Posterior cingulate gyrus (tissue), 11 donors: ENCODE measurements around the gene KL.

ENCODE experiments used
- DNase-seq, 10 donors: peaks; one replicate each; pipeline versions ENCODE4 v3.0.0 to v3.0.0-alpha.2; 2020 to 2021; ENCODE audit warnings: mixed read lengths in 3 of 10
- intact Hi-C: fragments of 100-400 bp; cut with DNase I; formaldehyde crosslinking; loops from one replicate; pipeline ENCODE4 v1.15.1; 2023

Gene KL

DNA sequence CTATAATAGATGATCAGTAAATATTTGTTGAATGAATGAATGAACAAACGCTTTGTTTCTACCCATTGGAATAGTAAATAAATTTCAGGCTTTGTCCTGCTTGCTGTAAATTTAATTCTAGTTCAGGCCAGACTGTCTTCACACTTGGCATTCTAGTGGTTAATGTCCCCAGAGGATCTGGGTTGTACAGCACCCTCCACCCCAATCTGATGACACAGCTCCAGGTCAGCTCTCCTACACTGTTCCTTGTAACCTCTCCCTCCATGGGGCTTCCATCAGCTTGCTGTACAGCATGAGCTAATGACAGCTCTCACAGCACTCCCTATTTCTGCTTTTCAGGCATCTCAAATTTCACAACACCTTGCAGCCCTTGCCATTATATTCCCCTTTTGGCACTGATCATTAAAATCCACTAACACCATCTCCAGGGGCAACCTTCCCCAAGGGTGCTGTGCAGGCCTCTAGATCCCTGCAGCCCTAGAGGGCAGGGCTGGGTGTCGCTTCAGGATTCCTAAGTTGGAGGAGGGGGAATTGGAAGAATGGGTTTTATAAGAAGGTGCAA, 12.7 kb upstream of the KL start:
- intact Hi-C loops = no loop called here
- no peak for DNase-seq

DNA sequence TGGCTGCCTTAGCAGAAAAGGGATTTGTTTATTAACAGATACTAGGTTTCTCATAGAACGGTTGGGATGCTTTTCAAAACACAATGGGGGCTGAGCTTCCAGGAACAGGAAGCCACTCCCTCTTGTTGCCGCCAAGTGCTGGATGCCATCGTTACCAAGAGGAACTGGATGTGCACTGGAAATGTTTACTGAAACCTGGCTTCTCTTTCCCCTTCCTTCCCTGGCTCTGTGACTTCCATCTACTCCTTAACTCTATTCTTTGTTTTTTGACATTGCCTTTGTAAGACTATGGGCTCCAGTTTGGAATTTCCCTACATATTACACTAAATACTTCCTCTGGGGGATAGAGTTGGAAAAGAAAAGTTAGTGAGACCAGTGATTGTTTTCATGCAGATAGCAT, 11.7 kb upstream of the KL start:
- no peak for DNase-seq
- intact Hi-C loops = no loop called here

DNA sequence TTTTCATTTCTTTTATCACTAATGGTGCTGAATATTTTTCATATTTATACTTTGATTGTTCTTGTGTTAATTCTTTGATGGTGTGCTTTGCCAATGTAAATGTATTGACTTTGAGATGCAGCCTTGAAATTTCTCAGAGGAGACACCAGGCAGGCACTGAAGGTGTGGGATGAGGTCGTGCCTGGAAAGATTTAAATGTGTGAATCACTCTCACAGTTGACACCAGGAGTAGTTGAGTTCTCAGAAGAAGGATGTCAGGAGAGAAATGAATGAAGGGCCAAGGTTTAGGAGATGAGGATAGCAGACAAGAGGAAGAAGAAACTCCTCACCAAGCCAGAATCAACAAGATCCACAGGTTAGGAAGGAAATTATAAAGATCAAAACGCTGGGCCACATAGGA, 10.1 kb upstream of the KL start:
- intact Hi-C loops = no loop called here
- DNase-seq = no peak

DNA sequence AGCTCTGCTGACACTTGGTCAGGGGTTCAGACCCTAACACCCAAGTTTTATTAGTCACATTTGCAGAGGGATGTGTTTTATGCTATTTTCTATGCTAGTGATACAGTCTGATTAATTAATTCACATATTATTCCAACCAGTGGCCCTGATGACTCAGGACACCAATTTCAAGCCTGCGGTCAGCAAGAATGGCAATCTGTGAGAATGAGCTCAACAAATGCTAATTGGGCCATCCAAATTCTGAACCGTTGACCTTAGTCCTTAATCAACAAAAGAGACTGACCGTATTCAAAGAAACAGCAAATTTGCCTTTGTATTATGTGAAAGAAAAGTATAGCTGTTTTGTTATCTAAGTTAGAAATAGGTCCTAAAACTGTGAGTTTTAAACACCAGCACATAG, 9.6 kb upstream of the KL start:
- DNase-seq = no peak
- intact Hi-C loops = no loop called here

DNA sequence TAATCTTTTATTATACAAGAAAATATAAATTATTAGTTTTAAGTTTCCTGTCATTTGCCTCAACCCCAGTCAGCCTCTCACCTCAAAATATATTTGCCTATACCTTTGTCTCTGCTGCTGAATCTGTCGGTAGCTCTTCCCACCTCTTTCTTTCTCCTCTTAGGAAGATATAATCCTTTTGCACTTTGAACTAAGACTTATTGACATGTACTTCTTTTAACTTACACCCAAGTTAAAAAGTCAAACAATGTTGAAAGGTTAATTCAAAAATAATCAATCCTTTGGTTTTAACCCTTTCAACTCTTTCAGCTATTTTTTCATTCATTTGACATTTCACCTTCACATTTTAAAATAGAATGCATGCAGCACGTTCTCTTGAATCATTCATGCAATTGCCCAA, 9.0 kb upstream of the KL start:
- DNase-seq = no peak
- intact Hi-C loops = no loop called here

DNA sequence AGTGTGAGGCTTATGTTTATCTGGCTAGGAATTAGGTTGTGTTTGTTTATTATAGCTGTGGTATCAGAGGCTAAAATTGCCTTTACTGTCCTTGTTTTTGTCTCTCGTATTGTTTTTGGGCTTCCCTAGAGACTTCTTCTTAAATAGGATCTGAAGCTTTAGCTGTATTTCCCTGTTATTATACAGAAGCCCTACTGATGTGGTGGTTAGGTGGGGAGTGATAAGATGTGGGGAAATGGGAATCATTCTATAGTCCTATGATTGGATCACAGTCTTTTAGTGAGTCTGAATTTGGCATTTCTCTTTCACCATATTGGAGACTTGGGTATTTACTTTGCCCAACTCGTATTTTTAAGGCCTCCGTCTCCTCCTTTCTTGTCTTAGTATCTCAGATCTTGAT, 8.3 kb upstream of the KL start:
- DNase-seq = no peak
- intact Hi-C loops = no loop called here

DNA sequence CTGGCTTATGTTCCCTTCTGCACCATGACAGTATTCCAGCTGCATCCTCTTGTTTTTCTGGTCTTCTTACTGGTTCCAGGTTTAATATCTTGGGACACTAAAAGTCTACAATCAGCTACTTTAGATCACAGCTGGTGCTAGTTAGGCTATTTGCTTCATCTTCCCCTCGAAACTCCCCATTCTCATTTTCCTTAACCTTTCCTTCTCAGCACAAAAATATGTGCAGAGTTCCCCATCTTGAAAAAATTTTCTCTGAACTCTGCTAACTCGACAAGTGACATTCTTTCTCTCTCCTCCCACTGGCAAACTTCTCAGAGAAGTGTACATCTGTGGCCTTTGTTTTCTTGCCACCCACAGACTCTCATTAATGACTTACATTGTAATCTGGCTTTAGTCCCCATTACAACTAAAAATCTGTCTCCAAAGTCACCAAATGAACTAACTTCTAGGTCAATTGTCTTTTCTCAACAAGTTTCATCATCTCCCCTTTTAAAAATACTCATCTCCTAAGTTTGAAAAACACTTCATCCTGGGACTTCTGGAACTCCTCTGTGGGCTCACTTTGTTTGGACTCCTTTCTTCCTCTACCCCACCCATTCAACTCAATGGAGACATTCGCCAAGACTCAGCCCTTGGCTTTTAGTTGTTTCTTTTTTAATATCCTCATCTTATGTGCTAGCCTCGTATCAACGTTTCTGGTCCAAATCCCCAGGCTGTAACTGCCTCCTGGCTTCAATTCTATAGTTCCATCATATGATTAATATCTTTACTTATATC, 7.1 kb upstream of the KL start:
- no peak for DNase-seq
- intact Hi-C loops = no loop called here

DNA sequence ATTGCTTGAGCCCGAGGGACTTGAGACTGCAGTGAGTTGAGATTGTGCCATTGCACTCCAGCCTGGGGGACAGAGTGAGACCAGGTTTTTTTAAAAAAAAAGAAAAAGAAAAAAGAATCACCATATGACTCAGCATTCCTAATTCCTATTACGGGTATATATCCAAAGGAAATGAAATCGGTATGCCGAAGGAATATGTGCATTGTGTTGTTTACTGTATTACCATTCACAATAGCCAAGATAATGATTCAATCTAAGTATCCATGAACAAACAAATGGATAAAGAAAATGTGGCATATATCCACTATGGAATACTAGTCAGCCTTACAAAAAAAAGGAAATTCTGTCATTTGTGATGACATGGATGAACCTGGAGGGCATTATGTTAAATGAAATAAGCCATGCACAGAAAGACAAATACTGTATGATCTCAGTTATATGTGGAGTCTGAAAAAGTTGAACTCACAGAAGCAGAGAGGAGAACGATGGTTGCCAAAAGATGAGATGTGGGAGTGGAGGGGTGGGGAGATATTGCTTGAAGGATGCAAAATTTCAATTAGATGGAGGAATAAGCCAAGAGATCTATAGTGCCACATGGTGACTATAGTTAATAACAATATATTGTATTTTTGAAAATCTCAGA, 4.3 kb upstream of the KL start:
- no peak for DNase-seq
- intact Hi-C loops = no loop called here

DNA sequence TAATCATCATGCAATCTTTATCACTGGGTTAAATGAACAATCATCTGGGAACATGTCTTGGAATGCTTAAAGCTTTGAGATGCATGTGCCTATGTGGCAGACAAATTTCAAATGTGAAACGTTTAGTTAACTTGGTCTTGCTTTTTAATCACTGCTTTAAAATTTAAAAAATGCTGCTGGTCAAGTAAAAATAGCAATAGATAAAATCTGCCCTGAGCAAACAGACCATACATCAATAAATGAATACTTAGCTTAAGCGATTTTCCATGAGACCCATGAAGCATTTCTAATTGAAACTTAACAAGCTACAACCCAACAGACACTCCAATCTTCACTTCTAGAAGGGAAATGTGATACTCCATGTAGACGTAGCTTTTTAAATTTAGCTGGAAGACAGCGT, 1.9 kb upstream of the KL start:
- no peak for DNase-seq
- intact Hi-C loops = no loop called here

DNA sequence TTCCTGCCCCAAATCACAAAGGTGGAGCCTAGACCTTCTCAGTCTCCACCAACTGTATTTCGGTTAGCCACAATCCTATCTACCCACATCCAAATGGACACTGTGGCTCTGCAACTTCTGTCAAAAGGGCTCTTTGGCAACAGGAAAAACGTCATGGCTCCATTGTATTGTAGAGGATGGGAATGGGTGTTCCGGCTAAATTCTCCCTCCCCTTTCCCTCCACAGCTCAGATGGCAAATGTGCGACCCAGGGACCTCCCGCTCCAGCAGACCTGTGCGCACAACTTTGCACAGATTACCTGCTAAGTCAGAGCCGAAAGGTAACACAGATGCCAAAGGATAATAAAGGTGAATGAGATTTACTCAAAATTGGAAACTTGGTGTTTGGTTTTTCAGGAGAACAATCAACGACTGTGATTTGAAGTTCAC, 968 bp upstream of the KL start:
- intact Hi-C loops = no loop called here
- DNase-seq = no peak

DNA sequence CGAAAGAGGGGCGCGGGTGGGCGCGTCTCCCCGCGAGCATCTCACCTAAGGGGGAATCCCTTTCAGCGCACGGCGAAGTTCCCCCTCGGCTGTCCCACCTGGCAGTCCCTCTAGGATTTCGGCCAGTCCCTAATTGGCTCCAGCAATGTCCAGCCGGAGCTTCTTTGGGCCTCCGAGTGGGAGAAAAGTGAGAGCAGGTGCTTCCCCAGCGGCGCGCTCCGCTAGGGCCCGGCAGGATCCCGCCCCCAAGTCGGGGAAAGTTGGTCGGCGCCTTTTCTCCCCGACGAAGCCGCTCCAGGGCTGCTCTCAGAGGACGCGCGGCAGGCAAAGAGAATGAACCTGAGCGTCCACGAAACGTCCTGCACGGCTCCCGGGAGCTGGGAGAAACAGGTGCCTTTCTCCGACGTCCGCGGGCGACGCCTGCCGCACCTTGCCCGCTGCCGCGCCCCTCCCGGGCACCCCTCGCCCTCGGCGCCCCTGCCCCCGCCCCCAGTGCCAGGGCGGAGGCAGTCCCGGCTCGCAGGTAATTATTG, 366 bp upstream of the KL start:
- intact Hi-C loops = no loop called here
- DNase-seq = peak in 2 of 10 donors; percentile 67 to 72

DNA sequence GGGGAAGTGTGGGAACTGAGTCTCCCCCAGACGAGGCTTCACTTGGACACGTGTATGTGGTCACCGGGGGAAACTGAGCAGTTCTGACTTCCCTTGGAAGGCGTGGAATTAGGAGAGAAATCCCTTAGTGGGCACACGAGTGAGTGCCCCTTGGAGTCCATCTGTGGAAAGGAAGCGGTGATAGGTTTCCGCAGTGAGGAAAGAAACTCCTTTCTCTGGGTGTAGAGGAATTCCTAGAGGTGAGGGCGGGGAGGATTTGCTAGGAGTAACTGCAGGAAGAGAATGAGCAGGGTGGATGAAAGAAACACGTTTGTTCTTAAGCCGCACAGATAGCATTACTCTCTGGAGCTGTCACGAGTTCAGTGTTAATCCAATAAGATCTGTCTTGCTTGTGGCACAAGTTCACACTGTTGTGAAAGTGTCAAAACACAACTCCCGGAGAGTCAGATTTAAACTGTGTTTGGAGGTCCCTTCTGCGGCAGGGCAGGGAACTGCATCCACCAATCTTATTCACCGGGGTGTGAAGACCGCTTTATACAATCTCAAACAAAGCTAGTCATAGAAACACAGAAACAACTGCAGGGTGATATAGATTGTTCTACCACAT, 1.2 kb downstream of the KL start:
- DNase-seq = peak in 1 of 10 donors; percentile 17
- intact Hi-C loops = no loop called here

DNA sequence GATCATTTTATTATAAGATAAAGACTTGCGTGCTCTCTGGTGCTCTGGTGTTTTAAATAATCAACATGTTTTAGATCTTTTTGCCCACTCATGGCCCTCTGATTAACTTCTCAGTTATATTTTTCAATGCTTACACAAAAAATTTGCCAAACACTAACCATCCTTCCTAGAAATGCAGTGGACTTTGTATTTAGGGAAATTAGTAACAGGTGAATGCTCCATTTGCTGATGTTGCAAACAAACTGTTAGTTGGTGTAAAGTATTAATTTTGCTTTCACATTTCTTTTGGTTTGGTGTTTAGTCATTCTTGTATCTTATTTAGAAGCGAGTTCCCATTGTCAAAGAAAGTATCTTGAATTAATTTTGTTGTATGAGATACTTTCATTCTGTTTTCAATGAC, 2.7 kb downstream of the KL start:
- DNase-seq = no peak

DNA sequence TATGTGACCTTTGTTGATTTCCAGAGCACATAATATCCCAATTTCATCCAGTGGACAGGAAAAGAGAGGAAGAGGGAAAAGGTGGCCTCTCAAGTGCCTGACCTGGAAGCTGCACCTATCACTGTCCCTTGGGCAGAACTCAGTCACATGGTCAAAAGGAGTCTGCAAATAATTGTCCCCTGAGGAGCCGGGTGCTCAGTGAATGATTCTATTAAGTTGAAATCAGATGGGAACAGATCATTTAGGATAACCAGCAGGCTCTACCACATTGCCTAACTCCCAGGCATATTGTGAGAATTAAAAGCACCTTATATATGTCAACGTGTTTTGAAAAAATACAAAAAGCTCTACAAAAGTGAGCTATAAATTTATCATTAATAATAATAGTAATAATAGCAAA, 6.8 kb downstream of the KL start:
- intact Hi-C loops = no loop called here

More for the DNA sequence above, 2.7 kb downstream of the KL start:
- intact Hi-C loops = no loop called here

DNA sequence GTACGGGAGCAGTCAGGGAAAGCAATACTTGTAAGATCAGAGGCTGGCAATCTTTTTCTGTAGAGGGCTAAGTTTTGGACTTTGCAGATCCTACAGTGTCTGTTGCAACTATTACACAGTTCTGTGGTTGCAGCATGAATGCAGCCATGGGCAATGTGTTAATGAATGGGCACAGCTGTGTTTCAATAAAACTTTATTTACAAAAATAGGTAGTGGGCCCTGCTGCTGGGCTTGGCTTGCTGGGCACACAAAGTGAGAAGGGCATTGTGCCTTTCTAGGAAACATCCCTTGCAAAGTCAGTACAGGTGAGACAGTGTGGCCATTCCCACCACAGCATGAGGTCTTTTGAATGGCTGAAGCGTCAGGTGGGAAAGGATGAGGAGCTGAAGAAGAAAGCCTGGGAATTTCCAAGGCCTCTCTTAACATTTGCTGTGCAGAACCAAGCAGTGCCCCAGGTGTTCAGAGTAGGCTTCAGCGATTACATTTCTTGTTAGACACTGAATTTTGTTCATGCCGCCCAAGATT, 9.1 kb downstream of the KL start:
- intact Hi-C loops = no loop called here
- DNase-seq = no peak

More for the DNA sequence above, 6.8 kb downstream of the KL start:
- no peak for DNase-seq

DNA sequence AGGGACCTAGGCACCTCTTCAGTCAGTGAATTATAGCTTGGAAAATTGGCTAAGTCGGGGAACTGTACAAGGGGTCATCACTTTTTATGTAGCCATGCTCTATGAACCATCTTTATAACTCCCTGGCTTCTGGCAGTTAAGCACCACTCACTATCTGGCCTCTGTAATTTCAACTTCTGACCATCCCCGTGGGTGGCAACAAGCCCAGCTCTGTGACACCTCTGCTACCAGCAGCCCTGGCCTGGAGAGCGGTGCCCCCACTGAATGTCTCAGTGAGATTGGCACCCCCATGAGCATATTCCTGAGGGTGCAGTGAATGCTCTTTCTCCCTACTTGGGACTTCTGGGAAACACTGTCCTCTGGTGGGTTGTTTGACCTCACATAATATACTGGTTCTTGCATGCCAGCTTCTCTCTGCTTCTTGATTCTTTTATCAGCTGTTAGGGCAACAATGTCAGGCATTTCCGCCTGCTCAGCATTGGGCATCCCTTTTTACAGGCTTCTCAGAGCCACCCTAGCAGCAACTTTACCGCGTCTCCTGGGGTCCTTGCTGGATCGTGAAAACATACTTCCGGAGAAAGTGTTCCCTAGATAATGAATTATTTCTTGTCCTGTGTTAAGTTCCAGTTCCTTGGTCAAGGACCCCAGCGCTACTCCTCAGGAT, 10.4 kb downstream of the KL start:
- intact Hi-C loops = no loop called here

DNA sequence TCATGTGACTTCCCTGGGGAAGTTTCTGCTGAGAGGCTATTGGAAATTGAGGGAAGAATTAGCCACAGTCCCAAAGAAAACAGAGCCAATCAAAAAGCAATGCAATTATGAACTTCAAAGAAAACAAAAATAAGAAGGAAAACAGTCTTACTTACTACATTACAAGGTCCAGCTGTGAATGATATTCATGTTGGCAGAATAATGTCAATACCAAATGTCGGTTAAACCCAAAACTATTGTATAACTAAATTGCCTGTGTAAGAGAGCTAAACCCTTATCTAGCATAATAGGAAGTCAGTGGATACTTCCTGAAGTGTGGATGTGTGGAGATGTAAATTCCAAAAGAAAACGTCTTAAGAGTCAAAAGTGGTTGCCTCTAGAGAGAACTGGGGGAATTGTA, 12.4 kb downstream of the KL start:
- no peak for DNase-seq
- intact Hi-C loops = no loop called here

More for the DNA sequence above, 10.4 kb downstream of the KL start:
- no peak for DNase-seq

DNA sequence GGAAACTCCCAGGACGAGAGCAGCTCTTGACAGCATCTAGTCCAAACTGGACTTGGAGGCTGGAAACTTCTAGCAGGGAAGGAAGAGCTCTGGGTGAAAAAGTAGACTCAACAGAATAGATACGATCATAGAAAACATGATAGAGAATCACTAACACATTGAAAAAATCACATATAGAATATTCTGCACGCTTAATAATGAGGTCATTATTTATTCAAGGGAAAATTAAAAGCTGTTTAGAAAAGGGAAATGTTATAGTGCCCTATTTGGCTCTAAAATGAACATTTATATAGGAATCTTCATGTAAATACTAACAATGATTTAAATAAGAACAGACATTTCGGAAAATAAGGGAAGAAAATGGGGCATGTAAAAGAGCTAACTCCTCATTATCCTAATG, 15.1 kb downstream of the KL start:
- intact Hi-C loops = no loop called here
- DNase-seq = no peak

DNA sequence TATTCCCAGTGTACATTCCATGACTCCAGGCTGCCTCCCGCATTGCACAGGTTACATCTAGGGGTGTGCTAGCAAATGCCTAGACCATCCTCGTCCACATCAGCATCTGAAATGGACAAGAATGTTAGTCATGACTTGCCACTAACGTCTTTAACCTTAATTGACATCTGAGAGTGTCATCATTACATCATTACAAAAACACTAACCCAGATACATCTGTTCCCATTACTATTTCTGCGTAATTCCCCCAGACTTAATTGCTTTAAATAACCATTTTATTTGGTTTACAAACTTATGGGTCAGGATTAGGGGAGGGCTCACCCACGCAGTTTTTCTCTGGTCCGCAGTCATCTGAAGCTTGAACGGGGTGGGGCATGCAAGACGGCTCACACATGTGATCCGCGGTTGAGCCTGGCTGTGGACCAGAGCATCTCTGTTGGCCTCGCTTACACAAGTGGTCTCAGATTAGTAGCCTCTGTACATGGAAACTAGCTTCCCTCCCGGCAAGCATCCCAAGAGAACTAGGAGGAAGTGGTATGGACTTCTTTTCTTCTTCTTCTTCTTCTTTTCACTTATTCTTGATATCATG, 15.9 kb downstream of the KL start:
- intact Hi-C loops = no loop called here
- DNase-seq = no peak
